GM18520 (cell line): ENCODE measurements around the gene RPS6KA5.
"Not testable (repeated sequence)": the region's sequence is repeated elsewhere in the genome, so short reads cannot be mapped to it uniquely, and the experiment has no call there.

Experiments used
- ATAC-seq: cut with Tn5 transposase; IDR thresholded peaks from one replicate; pipeline ENCODE4 v1.9.1; 2021; ENCODE audit not compliant: unreplicated experiment

The RPS6KA5 gene

DNA sequence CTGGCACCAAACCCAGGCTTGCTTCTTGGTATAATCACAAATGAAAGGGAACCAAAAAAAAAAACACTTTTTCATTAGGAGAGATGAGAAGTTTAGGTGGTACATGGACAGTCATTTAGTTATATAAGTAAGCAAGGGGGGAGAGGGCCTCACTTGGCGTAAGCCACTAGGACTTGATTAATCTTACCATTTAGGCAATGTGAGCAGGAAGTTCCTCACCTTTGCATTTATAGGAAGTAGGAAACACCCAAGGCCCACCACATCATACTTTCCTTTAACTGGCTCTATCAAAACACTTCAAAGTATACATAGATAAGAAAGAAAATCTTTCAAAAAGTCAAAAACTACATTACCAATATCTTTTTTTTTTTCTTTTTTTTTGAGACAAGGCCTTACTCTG lies 6.7 kb upstream of the RPS6KA5 start:
- no peak for ATAC-seq

DNA sequence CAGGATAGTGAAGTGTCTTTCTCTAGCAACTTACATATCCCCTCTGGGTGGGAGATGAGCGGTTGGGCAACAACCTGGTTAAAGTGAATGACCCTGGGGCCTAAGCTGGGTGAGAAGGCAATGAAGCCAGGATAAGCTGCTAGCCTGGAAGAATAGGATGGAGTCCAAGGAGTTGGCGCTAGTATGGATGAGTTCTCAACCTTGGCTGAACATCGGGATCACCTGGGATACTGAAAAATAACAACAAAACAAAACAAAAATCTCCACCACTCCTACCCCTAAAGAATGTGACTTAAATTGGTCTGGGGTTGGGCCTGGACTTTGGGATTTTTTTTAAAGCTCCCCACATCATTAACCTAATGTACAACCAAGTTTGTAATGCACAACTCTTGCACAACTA lies 4.8 kb upstream of the RPS6KA5 start:
- no peak for ATAC-seq

DNA sequence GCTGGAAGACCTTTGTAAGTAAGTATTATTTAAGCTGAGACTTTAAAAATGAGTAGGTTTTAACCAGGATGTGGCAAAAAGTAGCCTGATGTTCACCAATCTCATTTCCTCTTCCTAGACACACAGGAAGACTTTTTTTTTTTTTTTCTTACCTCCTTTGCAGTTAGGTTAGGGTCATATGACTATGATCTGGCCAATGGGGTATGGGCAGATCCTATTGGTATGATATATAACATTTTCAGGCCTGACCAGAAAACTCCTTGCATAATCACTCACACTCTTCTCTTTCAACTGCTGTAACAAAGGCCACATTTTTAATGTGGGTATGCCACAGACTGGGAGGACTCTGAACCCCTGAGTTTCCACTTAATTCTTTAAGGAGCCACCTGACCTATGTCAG lies 2.7 kb upstream of the RPS6KA5 start:
- no peak for ATAC-seq

DNA sequence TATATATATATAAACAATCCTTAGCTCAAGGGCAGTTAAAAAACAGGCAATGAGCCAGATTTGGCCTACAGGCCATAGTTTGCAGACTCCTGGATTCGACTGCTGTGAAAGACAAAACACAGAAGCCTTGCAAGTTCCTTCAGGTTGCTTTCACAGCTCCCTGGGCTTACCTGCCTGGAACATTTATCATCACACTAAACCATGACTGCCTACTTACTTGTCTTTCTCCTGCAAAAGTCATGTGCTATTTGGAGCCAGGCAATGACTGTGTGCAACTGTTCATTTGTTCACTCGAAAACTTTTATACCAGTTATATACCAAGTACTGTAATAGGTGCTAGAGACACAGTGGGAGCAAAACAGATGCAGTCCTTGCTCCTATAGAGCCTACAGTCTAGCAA lies 2.2 kb upstream of the RPS6KA5 start:
- no peak for ATAC-seq

DNA sequence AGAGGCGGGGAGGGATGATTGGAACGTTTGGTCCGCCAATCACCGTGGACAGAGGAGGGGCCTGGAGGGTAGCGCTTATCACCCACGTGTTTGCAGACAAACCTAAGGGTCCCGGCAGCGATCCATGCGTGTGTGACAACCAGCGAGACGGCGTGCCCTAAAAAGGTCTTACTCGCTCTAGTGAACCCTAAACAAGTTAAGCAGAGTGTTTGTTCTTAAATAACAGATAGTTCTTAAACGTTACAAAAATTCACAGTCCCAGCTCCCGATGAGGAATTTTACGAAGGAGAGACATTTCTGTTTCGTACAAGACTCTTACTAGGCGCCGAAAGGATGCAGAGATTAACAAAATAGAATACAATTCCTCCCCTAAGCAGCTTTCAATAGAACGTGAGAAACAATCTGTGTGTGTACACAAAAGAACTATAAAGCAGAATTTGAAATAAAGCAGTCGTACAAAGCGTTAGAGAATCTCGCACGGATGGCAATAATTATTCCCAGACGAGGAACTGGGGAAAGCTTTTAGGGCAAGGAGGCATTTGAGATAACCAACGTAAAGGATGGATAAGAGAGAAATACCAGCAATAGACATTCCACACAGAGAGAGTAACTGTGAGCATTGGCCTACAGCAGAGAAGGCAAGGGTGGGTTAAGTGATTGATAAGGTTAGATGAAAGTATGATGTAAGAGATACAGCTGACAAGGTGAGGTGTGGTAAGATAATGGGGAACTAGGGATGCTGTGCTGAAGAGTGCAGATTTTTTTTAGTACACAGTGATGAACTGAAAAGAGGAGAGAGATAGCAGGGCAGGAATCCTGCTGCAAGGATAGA lies 831 bp upstream of the RPS6KA5 start:
- ATAC-seq = no peak

DNA sequence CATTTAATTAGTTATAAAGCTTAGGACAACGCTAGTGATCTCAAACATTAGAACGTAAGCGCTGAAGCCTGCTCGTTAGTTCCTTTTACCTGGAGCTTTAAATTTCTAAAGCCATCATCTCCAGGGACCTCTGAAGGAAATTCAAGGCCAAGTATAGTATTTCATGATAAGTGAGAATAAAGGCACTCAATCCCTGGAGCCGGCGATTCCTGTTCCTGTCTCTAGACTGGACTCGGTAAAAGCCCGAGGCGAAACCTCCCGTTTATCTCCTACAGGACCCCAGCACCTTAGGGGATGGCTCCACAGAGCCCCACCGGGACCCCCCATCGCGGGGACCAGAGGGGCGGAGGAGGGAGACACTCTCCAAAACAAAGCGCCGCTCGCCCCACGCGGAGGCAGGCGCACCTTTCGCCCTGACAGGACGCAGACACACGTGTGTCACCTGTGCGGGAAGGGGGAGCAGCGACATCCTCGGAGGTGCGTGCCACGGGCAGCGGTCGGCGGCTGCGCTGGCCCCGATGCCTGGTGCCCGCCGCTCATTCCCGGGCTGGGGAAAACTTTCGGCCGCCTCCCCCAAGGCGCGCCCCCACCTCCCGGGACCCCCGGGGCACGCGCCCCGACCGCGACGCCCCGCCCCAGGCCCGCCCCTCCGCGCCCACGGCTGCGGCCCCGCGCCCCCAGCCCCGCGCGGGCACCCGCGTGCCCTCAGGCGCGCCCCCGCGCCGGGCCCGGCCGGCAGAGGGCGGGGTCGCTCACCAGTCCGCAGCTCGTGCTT lies 678 bp downstream of the RPS6KA5 start:
- ATAC-seq = peak; percentile 10

DNA sequence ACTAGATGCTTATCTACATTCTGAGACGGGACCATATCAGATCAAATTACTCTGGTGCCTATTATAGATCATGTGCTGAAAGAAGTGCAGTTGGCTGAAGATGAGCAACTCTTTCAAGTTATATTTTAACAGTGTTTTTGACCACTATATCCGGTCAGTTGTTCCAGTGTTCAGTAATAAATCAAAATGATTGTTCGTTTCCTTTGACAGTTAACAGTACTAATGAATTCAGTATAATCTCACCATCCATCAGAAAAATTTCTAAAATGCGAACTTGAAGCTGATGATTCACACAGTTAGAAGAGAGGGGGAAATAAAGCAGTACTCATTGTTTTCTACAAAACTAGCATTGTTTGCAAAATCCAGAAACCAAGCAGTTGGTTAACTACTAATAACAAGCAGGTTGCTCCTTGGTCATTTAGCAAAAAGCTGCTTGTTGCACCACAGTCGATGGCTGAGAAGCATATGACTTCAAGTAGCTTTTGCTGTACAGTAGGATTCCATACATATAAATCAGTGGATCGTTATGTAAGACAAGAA lies 2.3 kb downstream of the RPS6KA5 start:
- ATAC-seq = no peak

DNA sequence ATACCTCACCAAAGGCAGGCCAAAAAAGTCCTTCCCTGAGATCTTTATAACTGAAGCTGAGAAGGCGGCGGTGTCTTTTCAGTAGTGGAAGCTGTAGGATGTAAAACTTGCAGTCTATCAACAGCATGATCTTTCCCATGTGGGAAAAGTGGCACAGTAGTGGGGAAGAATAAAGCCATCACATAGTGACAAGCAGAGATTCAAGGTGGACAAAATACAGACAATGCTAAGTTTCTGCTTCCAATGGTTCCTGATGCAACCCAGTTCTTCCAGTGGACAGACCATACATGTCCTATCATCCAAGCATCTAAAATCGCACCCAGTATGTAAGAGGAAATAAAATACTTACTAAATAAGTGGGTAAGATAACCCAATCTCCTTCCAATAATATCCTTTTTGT lies 4.1 kb downstream of the RPS6KA5 start:
- no peak for ATAC-seq

DNA sequence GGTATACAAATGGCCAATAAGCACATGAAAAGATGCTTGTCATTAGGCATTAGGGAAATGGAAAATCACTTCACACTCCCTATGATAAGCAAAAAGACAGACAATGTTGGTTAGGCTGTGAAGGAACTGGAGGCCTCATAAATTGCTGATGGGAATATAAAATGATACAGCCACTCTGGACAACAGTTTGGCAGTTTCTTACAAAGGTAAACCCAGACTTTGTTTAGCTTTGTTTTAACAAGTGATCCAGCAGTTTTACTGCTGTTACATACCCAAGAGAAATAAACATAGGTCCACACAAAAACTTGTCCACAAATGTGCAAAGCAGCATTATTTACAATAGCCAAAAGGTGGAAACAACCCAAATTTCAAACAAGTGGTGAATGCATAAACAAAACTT lies 5.4 kb downstream of the RPS6KA5 start:
- ATAC-seq = no peak

DNA sequence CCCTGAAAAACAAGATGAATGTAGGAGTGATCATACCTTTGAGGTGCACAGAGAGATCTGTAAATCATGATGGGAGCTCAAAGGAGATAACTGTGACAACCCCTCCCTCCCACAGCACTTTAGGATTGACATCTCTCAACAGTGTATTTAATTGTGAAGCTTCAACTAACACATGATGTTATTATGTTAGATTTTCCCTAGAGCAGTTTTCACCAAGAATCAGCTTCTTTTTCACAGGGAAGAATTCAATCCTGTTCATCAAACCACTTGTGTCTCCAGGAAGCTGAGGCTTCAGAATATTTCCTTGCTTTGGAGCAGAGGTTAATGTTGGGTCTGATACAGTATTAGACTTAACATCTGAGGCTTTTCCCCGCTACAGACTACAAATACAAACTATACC lies 11.8 kb downstream of the RPS6KA5 start:
- no peak for ATAC-seq

DNA sequence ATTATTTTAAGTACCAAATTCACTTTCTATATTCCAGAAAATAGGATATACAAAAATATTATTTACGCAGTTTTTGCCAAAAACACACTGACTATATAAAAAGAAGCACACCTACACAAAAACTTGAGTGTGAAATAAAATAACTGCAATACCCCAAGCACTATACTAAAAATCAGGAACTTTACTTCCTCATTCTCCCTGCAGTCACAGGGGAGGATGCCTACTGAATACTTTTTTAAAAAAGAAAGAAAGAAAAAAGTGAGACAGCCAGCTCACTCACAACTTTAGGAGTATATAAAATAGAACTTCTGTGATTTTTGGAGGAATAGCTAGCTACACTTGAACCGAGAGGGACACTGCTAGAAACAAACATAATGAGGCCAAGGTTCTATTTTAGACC lies 12.2 kb downstream of the RPS6KA5 start:
- ATAC-seq = no peak

DNA sequence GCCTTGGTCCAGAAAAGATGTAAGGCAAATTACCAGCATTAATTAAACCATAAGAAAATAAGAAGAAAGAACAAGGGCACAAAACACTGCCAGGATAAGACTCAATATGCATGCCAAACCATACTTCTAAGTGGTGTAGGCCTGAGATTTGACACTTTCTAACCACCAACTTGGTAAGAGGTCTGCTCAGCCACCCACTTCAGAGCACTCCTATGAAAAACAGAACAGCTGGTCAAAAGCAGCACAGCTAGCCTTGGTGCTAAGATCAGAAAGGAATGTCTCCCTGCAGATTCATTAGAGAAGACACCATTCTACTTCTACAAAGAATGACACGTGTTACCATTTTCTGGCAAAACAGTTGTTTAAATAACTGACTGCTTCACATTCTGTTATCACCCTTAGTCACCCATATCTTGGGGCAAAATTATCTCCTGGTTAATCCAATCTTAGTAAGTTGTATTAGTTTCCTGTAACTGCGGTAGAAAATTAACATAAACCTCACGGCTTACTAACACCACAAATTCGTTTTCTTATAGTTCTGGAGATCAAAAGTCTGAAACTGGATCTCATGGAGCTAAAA lies 13.2 kb downstream of the RPS6KA5 start:
- peak; percentile 77 for ATAC-seq

DNA sequence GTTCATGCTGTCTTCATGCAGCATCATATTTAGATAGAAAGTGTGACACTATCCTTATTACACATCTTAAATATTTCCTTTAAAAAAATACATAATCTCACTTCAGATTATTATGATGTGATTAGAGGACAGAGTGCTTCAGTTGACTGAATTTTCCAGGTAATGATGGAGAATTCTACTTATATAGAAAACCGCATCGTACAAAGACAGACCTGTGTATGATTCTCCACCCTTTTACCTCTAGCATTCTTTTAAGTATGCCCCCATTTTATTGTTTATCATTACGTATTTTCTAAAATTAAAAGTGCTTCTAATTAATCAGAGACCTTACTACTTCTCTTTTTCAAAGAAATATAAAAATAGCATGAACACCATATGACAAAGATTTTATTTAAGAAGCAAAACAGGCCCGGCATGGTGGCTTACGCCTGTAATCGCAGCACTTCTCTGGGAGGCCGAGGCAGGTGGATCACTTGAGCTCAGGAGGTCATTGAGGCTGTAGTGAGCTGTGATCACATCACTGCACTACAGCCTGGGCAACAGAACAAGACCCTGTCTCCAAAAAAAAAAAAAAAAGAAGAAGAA lies 13.9 kb downstream of the RPS6KA5 start:
- no peak for ATAC-seq

DNA sequence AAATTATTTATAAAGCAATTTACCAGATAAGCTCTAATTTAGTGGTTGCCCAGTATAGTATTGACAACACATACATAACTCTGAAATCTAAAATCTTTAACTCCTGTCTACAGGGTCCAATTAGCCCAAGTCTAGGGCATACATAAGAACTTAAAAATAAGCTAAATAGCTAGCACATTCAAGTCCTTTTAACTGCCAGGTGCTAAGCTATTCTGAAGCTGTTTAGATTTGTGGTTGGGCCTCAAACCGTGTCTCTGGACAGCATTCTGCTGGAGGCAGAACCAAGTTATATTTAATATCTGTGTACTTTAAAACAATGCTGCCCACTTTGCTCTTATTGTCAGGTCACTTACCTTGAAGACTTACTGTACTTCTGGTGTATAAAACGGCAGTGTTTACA lies 19.0 kb downstream of the RPS6KA5 start:
- ATAC-seq = no peak

DNA sequence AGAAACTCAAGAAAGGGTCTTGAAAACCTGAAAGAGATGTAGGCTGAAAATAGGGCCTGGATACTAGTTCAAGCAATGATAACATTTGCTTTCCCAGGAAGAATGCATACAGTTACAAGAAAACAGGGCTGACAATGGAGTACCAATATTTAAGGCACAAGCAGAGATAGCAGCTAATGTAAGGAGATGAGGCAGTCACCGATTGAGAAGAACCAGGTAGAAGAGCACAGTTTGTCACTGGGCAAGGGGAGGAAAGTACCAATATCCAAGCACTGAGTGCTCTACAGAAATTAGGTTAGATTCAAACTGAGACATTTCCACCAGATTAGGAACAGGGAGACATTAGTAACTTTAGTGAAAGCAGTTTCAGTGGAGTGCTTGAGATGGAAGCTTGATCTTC lies 19.9 kb downstream of the RPS6KA5 start:
- no peak for ATAC-seq

DNA sequence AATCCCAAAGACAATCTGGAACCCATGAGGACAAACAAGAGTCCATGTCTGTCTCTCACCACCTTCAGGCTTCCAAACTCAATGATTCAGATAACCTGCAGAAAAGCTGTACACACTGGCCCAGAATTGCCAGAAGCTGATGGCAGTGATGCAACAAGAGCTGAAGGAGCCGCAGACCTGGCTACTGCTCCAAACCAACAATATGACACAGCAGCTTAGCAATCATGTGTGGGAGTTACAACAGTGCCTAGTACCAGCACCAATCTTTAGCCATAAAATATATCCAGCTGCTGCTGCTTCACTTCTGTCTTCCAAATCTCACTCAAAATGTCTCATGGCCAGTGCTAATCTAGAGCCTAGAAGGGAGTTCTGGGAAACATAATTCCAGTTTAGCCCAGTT lies 22.0 kb downstream of the RPS6KA5 start:
- no peak for ATAC-seq

DNA sequence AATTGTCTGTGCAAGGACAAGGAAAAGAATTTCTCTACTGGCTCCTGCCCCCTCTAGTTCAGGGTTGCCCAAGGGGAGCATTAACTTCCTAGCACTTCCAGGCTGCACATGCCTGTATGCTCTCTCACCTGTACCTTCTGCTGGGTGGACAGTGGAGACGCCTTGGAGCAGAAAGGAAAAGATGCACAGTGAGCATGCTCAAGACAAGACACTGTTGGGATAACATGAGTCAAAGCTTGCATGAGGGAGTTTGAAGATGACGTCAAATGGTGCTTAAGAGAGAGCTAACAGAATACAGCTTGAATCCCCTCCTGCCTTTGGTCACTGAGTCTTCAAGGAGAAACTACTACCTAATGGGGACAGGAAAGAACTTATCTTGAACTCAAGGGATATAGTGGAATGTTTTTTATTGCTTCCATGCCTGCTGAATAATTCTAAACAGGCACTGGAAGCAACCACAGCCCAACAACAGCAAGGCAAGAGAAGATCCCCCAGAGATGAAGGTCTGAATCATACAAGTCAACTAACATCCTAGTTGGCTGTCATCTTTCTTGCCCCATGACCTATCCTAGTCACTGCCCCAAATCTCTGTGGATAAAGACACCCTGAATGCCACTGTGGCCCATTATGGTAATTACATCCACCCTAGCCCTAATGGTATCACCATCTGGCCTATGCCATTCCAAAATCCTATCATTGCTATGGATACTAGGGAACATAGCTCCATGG lies 23.5 kb downstream of the RPS6KA5 start:
- no peak for ATAC-seq

DNA sequence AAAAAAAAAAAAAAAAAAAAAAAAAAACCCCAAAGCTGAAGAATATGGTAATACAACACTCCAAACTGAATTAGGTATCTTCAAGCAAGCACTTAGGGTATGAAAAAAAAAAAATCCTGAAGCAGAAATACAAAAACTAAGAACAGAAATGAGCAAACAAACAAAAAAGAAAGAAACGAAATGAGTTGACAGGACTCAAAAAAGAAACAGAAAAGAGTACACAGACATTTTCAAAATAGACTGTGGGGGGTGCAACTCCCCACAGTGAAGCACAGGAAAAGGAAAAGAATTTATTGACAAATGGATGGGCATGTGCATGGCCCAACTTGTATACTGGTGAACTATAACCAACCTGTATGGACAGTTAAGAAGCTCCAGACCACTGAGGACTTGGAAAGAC lies 24.6 kb downstream of the RPS6KA5 start:
- no peak for ATAC-seq

DNA sequence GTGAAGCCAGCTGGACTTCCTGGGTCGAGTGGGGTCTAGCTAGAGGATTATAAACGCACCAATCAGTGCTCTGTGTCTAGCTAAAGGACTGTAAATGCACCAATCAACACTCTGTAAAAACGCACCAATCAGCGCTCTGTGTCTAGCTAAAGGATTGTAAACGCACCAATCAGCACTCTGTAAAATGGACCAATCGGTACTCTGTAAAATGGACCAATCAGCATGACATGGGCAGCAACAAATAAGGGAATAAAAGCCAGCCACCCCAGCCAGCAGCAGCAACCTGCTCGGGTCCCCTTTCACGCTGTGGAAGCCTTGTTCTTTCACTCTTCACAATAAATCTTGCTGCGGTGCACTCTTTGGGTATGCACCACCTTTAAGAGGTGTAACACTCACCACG lies 26.1 kb downstream of the RPS6KA5 start:
- not testable (repeated sequence) for ATAC-seq

DNA sequence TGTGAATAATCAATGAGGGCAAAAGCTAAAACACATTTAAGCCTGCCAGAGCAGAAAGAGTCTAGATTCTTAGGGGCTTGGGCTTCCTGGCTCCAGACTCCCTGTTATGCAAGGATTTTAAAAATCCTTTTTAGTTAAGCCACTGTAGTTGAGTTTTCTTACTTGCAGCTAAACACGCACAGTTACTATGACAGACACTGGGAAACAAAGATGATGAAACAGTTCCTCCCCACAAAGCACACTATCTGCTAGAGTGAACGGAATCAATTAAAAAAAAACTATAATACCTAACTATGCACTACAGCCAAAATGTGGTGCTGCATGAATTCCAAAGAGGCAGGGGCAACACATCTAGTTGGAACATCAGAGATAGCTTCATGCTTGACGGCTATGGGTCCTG lies 28.2 kb downstream of the RPS6KA5 start:
- ATAC-seq = no peak

DNA sequence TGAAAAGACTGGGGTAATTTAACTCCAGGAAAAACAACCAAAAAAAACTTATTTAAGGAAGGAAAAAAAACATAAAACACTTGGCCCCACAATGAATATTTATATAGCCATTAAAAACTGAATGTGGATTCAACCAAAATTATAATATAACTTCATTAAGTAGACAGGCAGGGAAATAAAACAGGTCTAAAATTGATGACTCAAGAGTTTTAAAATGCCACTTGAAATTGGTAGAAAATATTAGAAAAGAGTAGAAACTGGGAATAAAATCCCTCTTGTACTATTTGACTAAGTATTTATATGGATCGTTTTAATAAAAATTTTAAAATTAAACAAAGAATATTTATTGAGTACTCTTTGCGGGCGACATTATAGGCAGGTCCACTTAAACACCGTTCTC lies 28.8 kb downstream of the RPS6KA5 start:
- ATAC-seq = no peak
